H1 (cell line): Measurements from ENCODE around the gene RAI14.

ENCODE experiments used
- BRCA1 ChIP-seq: IDR thresholded peaks from 2 replicates; pipeline ENCODE4 v1.6.1; 2012; ENCODE audit warnings: low read depth, low read length, improper control_type of control experiment
- CHD2 ChIP-seq: IDR thresholded peaks from 2 replicates; pipeline ENCODE4 v1.6.1; 2012; ENCODE audit warnings: low read length, improper control_type of control experiment
- CTCF ChIP-seq, 3 experiments: IDR thresholded peaks; 1 replicate in 2 of 3; 2 replicates in 1 of 3; pipeline versions ENCODE4 v1.5.1 to v1.6.1; 2011; ENCODE audit warnings: low read length in 3 of 3, mild to moderate bottlenecking in 3 of 3, inconsistent platforms in 2 of 3, low read depth in 1 of 3, moderate library complexity in 1 of 3; ENCODE audit not compliant: insufficient read depth in 1 of 3; ENCODE audit errors: control extremely low read depth in 1 of 3
- EP300 ChIP-seq, 2 experiments: IDR thresholded peaks; 1 replicate in 1 of 2; 2 replicates in 1 of 2; pipeline ENCODE4 v1.6.1; 2011 to 2012; ENCODE audit warnings: low read depth in 2 of 2, low read length in 2 of 2, mild to moderate bottlenecking in 2 of 2, borderline replicate concordance in 1 of 2, inconsistent platforms in 1 of 2, moderate library complexity in 1 of 2
- POLR2A ChIP-seq, 2 experiments: IDR thresholded peaks; 1 replicate in 1 of 2; 2 replicates in 1 of 2; pipeline ENCODE4 v1.6.1; 2011; ENCODE audit warnings: low read depth in 2 of 2, low read length in 2 of 2, mild to moderate bottlenecking in 2 of 2; ENCODE audit errors: control extremely low read depth in 1 of 2
- SIN3A ChIP-seq, 2 experiments: IDR thresholded peaks in 1 of 2; conservative IDR thresholded peaks in 1 of 2; 2 replicates each; pipeline ENCODE4 v1.6.1; 2011 to 2012; ENCODE audit warnings: low read length in 2 of 2, improper control_type of control experiment in 1 of 2, low read depth in 1 of 2, mild to moderate bottlenecking in 1 of 2
- SRF ChIP-seq: IDR thresholded peaks from 2 replicates; pipeline ENCODE4 v1.6.1; 2011; ENCODE audit warnings: mild to moderate bottlenecking, low read depth, low read length, moderate library complexity
- TAF1 ChIP-seq: IDR thresholded peaks from 2 replicates; pipeline ENCODE4 v1.6.1; 2011; ENCODE audit warnings: mild to moderate bottlenecking, low read depth, low read length

GRCh38 chr5:34778091-34778850 is 122.1 kb downstream of the RAI14 start:
- TF ChIP-seq BRCA1, result no peak
- TF ChIP-seq TAF1, result no peak
- TF ChIP-seq SIN3A (conservative IDR thresholded peaks at IDR 0.05 in 1 of 2, IDR thresholded peaks at IDR 0.05 in 1 of 2; ENCODE audit: low read depth in 1 of 2, low read length in 2 of 2), result no peak
- no peak for TF ChIP-seq EP300 (IDR thresholded peaks at IDR 0.05; ENCODE audit: borderline replicate concordance in 1 of 2, low read depth in 2 of 2, low read length in 2 of 2)
- no peak for TF ChIP-seq CTCF (IDR thresholded peaks at IDR 0.05; ENCODE audit: control extremely low read depth in 1 of 3, insufficient read depth in 1 of 3, low read depth in 1 of 3, low read length in 3 of 3)
- no peak for TF ChIP-seq CHD2
- TF ChIP-seq SRF, result no peak
- TF ChIP-seq POLR2A (IDR thresholded peaks at IDR 0.05; ENCODE audit: control extremely low read depth in 1 of 2, low read depth in 2 of 2, low read length in 2 of 2), result no peak
